NCI-H1930 (cell line): ENCODE measurements around the gene SLC35A3.

Source experiments
- DNase-seq, 2 experiments: peaks; one replicate each; lab custom pipeline; 2025; lab: John Stamatoyannopoulos, UW

The SLC35A3 gene

DNA sequence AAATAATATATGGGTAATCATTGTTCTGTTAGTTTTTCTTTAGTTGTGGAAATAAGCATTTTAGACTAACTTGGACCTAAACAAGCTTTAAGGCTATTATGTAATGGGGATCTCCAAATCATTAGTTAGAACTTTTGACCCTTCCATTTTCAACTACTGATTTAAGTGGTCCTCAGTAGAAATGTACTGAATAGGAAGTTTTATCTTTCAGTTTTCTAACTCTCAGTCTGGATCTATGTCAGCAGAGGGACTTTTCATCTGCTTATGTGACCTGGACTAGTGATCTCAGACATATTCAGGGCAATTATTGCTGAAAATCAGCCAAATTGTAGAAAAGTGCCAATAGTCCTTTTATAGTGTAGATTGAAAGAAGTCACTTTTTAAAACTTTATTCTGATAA is 106.9 kb downstream of the SLC35A3 start:
- DNase-seq: no peak

DNA sequence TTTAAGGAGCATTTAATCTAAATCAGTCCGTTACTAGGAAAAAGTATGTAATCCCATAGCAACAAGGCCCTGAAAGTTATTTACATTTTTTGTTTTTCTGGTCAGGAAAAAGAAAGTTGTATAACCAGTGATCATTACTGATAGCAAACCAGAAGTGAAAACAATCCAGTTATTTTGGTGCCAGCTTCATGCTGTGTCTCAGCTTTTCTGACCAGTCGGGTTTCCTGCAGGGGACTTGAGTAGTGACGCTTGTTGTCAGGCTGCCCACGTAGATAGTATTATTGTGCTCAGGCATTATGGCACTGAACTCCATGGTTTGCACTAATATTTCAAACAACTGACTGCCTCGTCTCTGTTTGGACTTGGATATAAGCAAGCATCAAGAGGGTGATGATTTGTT is 107.7 kb downstream of the SLC35A3 start:
- no peak for DNase-seq

DNA sequence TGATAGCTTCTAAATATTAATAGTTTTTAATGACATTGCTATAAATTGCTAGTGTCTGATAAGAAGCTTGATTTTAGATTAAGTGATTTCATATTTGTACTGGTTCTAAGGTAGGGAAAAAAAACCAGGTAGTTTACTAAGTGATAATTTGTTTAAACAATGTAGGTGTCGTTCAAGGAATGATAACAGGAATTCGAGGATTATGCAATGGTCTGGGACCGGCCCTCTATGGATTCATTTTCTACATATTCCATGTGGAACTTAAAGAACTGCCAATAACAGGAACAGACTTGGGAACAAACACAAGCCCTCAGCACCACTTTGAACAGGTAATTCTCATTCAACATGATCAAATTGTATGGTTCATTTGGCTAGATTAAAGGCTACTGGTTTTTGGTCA is 110.5 kb downstream of the SLC35A3 start:
- DNase-seq: no peak
